H9 (cell line): ENCODE data around the gene KEL. TPM values are rescaled to one million over a fixed set of nuclear protein-coding genes. Genes with fewer than 3 reads are reported as not detected.

Experiments
- DNase-seq: peaks from one replicate; pipeline ENCODE4 v3.0.0-alpha.2; 2017
- H2AFZ ChIP-seq: one replicate; pipeline ENCODE4 v1.6.1; 2013; ENCODE audit warnings: mild to moderate bottlenecking, low read length, control low read depth, moderate library complexity
- H2AK5ac ChIP-seq: 2 replicates; pipeline ENCODE4 v1.6.1; 2013; ENCODE audit warnings: low read length, control low read depth, mixed read lengths; ENCODE audit not compliant: insufficient read length
- H2BK120ac ChIP-seq: one replicate; pipeline ENCODE4 v1.6.1; 2013; ENCODE audit warnings: low read depth, mild to moderate bottlenecking, low read length, control low read depth, inconsistent platforms; ENCODE audit not compliant: poor library complexity, severe bottlenecking
- H2BK12ac ChIP-seq: 2 replicates; pipeline ENCODE4 v1.6.1; 2013; ENCODE audit warnings: low read length, control low read depth, mixed read lengths, low read depth; ENCODE audit not compliant: insufficient read length
- H2BK15ac ChIP-seq: 2 replicates; pipeline ENCODE4 v1.6.1; 2013; ENCODE audit warnings: low read depth, low read length, control low read depth
- H2BK20ac ChIP-seq: one replicate; pipeline ENCODE4 v1.6.1; 2013; ENCODE audit warnings: low read depth, mild to moderate bottlenecking, low read length, control low read depth, inconsistent platforms; ENCODE audit not compliant: poor library complexity, severe bottlenecking
- H2BK5ac ChIP-seq: 2 replicates; pipeline ENCODE4 v1.6.1; 2013; ENCODE audit warnings: low read length, control low read depth, mixed read lengths; ENCODE audit not compliant: insufficient read length
- H3K14ac ChIP-seq: 2 replicates; pipeline ENCODE4 v1.6.1; 2013; ENCODE audit warnings: low read length, control low read depth; ENCODE audit not compliant: insufficient read depth
- H3K18ac ChIP-seq: 2 replicates; pipeline ENCODE4 v1.6.1; 2013; ENCODE audit warnings: low read depth, mild to moderate bottlenecking, mixed read lengths, low read length, control low read depth; ENCODE audit not compliant: insufficient read length
- H3K23ac ChIP-seq: 2 replicates; pipeline ENCODE4 v1.6.1; 2013; ENCODE audit warnings: low read length, control low read depth, mixed read lengths, low read depth; ENCODE audit not compliant: insufficient read length
- H3K23me2 ChIP-seq: 2 replicates; pipeline ENCODE4 v1.6.1; 2013; ENCODE audit warnings: low read depth, mild to moderate bottlenecking, mixed read lengths, low read length, control low read depth; ENCODE audit not compliant: insufficient read length, poor library complexity, severe bottlenecking
- H3K27ac ChIP-seq: 2 replicates; pipeline ENCODE4 v1.5.1; 2013; ENCODE audit warnings: low read length, control low read depth, mixed read lengths, low read depth; ENCODE audit not compliant: insufficient read length
- H3K27me3 ChIP-seq: 2 replicates; pipeline ENCODE4 v1.6.1; 2013; ENCODE audit warnings: low read length, control low read depth, inconsistent platforms; ENCODE audit not compliant: insufficient read depth
- H3K4ac ChIP-seq: 2 replicates; pipeline ENCODE4 v1.6.1; 2013; ENCODE audit warnings: low read depth, mild to moderate bottlenecking, control low read depth, inconsistent platforms, low read length, moderate library complexity
- H3K4me1 ChIP-seq: 2 replicates; pipeline ENCODE4 v1.6.1; 2013; ENCODE audit warnings: low read length, control low read depth, inconsistent platforms; ENCODE audit not compliant: insufficient read depth
- H3K4me2 ChIP-seq: 2 replicates; pipeline ENCODE4 v1.6.1; 2013; ENCODE audit warnings: low read length, control low read depth, mixed read lengths; ENCODE audit not compliant: insufficient read length, insufficient read depth
- H3K56ac ChIP-seq: 2 replicates; pipeline ENCODE4 v1.6.1; 2013; ENCODE audit warnings: low read depth, mild to moderate bottlenecking, mixed read lengths, low read length, control low read depth; ENCODE audit not compliant: insufficient read length
- H3K79me1 ChIP-seq: 2 replicates; pipeline ENCODE4 v1.6.1; 2013; ENCODE audit warnings: low read depth, mild to moderate bottlenecking, moderate library complexity, low read length, control low read depth, inconsistent platforms; ENCODE audit not compliant: insufficient read depth, poor library complexity, severe bottlenecking
- H3K79me2 ChIP-seq: 2 replicates; pipeline ENCODE4 v1.6.1; 2013; ENCODE audit warnings: low read length, control low read depth, inconsistent platforms; ENCODE audit not compliant: insufficient read depth
- H3K9ac ChIP-seq: 2 replicates; pipeline ENCODE4 v1.6.1; 2013; ENCODE audit warnings: low read length, control low read depth, mixed read lengths; ENCODE audit not compliant: insufficient read length; ENCODE audit errors: extremely low read depth
- H3K9me3 ChIP-seq: one replicate; pipeline ENCODE4 v1.6.1; 2013; ENCODE audit warnings: low read depth, low read length, inconsistent platforms; ENCODE audit not compliant: control insufficient read depth
- H3T11ph ChIP-seq: one replicate; pipeline ENCODE4 v1.6.1; 2013; ENCODE audit warnings: mild to moderate bottlenecking, low read length, control low read depth, inconsistent platforms
- H4K20me1 ChIP-seq: one replicate; pipeline ENCODE4 v1.6.1; 2013; ENCODE audit not compliant: control insufficient read depth, insufficient read length, insufficient read depth
- H4K5ac ChIP-seq: 2 replicates; pipeline ENCODE4 v1.6.1; 2013; ENCODE audit warnings: low read depth, mild to moderate bottlenecking, mixed read lengths, low read length, control low read depth; ENCODE audit not compliant: insufficient read length
- H4K8ac ChIP-seq: replicated peaks from 2 replicates; pipeline ENCODE4 v1.6.1; 2013; ENCODE audit warnings: low read length, control low read depth, mixed read lengths, low read depth; ENCODE audit not compliant: insufficient read length
- H4K91ac ChIP-seq: 2 replicates; pipeline ENCODE4 v1.6.1; 2013; ENCODE audit warnings: low read depth, mild to moderate bottlenecking, moderate library complexity, mixed read lengths, low read length, control low read depth; ENCODE audit not compliant: insufficient read length
- H3K27ac Mint-ChIP-seq, 3 experiments: 2 replicates in 2 of 3; 3 replicates in 1 of 3; pipeline ENCODE4 v1.8.0; 2020 to 2021; ENCODE audit warnings: mixed read lengths in 3 of 3, mild to moderate bottlenecking in 1 of 3, moderate library complexity in 1 of 3
- H3K27me3 Mint-ChIP-seq: 2 replicates; pipeline ENCODE4 v1.8.0; 2021; ENCODE audit warnings: low read depth, mild to moderate bottlenecking, moderate library complexity, mixed read lengths
- H3K36me3 Mint-ChIP-seq, 3 experiments: 2 replicates in 2 of 3; 3 replicates in 1 of 3; pipeline ENCODE4 v1.8.0; 2020 to 2021; ENCODE audit warnings: low read depth in 3 of 3, mixed read lengths in 3 of 3; ENCODE audit not compliant: insufficient read depth in 1 of 3
- H3K4me1 Mint-ChIP-seq, 2 experiments: 2 replicates each; pipeline ENCODE4 v1.8.0; 2020; ENCODE audit warnings: mixed read lengths in 2 of 2
- H3K4me3 Mint-ChIP-seq, 2 experiments: 2 replicates in 1 of 2; 3 replicates in 1 of 2; pipeline ENCODE4 v1.8.0; 2020 to 2021; ENCODE audit warnings: mild to moderate bottlenecking in 2 of 2, mixed read lengths in 2 of 2, moderate library complexity in 1 of 2
- H3K9me3 Mint-ChIP-seq, 2 experiments: 2 replicates in 1 of 2; 3 replicates in 1 of 2; pipeline ENCODE4 v1.8.0; 2020; ENCODE audit warnings: mild to moderate bottlenecking in 2 of 2, mixed read lengths in 2 of 2, moderate library complexity in 1 of 2
- WGBS: extraction: QIAGEN DNeasy Blood & Tissue Kit; methylation state at CpG from one replicate; pipeline ENCODE4 v1.1.7; 2013; ENCODE audit warnings: missing lambda C conversion rate, low lambda C conversion rate, mixed read lengths; ENCODE audit not compliant: insufficient read length; ENCODE audit errors: extremely low coverage; 5-methylcytosine and 5-hydroxymethylcytosine counted together
- total RNA-seq: library from RNA; stranded (reverse); gene quantifications from 2 replicates; pipeline ENCODE4 v1.2.1, GENCODE V29; 2021
- TF ChIP-seq, protein P1 (sequence below): fragments of 200-600 bp; sonication (generic); conservative IDR thresholded peaks from 3 replicates; pipeline ENCODE4 v1.8.0; 2021; ENCODE audit warnings: antibody characterized with exemption, mild to moderate bottlenecking

The KEL gene
- total RNA-seq, 1 experiment from 2014 or later = 1.5 TPM

DNA sequence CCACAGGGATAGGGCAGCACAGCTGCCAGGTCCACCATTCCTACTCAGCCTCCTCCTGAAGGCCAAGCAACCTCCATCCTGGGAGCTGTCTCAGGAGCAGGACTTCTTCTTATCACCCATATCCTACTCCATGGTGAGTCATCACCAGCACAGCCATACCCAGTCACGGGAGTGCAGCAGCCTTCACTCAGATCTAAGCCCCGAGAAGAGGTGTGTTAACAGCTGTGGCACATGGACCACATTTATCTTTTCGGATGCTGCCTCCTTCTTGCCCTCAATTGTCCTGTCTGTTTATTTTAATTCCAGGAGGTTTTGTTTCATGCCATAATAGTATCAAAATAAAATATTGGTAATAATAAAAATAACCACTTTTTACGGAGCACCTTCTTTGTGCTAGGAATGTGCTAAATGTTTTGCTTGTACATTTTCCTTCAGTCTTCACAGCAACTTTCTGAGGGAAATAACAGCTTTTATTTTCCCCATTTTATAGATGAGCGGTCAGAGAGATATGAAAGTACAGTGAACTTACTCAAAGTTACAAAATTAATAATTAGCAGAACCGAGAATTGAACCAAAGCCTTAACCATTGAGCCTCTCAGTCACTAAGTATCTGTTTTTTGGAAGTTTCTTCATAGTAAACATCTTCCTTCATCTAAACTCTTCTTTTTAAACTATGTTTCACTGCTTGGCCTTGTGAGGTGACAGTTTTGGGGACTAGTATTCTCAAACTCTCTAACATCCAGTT lies 2.5 kb upstream of the KEL start:
- Histone ChIP-seq H3K4me1 (no peaks in the 10 kb centered on the region; the same call in 1 of the 2 replicates), H3K9ac (no peak overlapping the region), H3K14ac (no peak overlapping the region), H4K8ac (no peak overlapping the region), H2BK15ac (no peak overlapping the region), H3K27ac (no peak overlapping the region), H3K23me2 (no peaks in the 10 kb centered on the region), H3T11ph (no peak overlapping the region), H2AFZ (no peak overlapping the region), H3K79me1 (no peaks in the 10 kb centered on the region), H3K9me3 (no peaks in the 10 kb centered on the region), H2BK120ac (no peak overlapping the region), H2BK20ac (no peak overlapping the region), H3K4me2 (no peak overlapping the region), H3K18ac (no peak overlapping the region), H2BK5ac (no peak overlapping the region), H2AK5ac (no peak overlapping the region), H3K79me2 (no peaks in the 10 kb centered on the region), H3K23ac (no peak overlapping the region), H4K5ac (no peak overlapping the region), H3K4ac (no peak overlapping the region), H4K91ac (no peak overlapping the region), H3K27me3 (no peaks in the 10 kb centered on the region), H4K20me1 (no peaks in the 10 kb centered on the region), H3K56ac (no peak overlapping the region), H2BK12ac (no peak overlapping the region)
- Mint-ChIP-seq H3K4me3 (no peak overlapping the region), H3K4me1 (peaks cover 15 to 26% of the 10 kb centered on the region in 2 experiments), H3K36me3 (no peaks in the 10 kb centered on the region; a peak in 2 of 7 replicates), H3K27ac (no peak overlapping the region), H3K27me3 (no peaks in the 10 kb centered on the region; the same call in none of the 2 replicates), H3K9me3 (no peaks in the 10 kb centered on the region)
- TF ChIP-seq, protein P1, sequence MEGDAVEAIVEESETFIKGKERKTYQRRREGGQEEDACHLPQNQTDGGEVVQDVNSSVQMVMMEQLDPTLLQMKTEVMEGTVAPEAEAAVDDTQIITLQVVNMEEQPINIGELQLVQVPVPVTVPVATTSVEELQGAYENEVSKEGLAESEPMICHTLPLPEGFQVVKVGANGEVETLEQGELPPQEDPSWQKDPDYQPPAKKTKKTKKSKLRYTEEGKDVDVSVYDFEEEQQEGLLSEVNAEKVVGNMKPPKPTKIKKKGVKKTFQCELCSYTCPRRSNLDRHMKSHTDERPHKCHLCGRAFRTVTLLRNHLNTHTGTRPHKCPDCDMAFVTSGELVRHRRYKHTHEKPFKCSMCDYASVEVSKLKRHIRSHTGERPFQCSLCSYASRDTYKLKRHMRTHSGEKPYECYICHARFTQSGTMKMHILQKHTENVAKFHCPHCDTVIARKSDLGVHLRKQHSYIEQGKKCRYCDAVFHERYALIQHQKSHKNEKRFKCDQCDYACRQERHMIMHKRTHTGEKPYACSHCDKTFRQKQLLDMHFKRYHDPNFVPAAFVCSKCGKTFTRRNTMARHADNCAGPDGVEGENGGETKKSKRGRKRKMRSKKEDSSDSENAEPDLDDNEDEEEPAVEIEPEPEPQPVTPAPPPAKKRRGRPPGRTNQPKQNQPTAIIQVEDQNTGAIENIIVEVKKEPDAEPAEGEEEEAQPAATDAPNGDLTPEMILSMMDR = no peak
- DNase-seq = no peak
- no CpG with 5 or more reads among the region's 6 CpGs for WGBS
